NOMO-1 (cell line): ENCODE data around the gene PLA2G4E.

ENCODE experiments used
- DNase-seq, 2 experiments: peaks; one replicate each; lab custom pipeline; 2025; ENCODE audit not compliant: unreplicated experiment in 2 of 2; lab: John Stamatoyannopoulos, UW

The PLA2G4E gene

GRCh38 chr15:41981371-41982132, 39.3 kb downstream of the PLA2G4E start:
- no peak for DNase-seq

- DNase-seq = no peak
These were observed 40.1 kb downstream of the PLA2G4E start for GRCh38 chr15:41980654-41981323.

- no peak for DNase-seq
These were observed 41.2 kb downstream of the PLA2G4E start for GRCh38 chr15:41979493-41980266.

GRCh38 chr15:41978534-41978933, 42.3 kb downstream of the PLA2G4E start:
- DNase-seq = no peak

- DNase-seq = no peak
These were observed 43.0 kb downstream of the PLA2G4E start for GRCh38 chr15:41977757-41978383.

- DNase-seq = peak in 1 of 2 experiments; percentile 36
These were observed 45.2 kb downstream of the PLA2G4E start for GRCh38 chr15:41975669-41976068.

GRCh38 chr15:41974041-41974440, 46.8 kb downstream of the PLA2G4E start:
- DNase-seq = no peak

GRCh38 chr15:41972253-41973242, 48.3 kb downstream of the PLA2G4E start, which contains the start of gene EHD4:
EHD4 (minus strand) TSS chr15:41972557; CDS start chr15:41972494, 63 bp downstream.
- peak; percentile 97 to 99 for DNase-seq

- no peak for DNase-seq
These were observed 49.0 kb downstream of the PLA2G4E start for GRCh38 chr15:41971895-41972252.

- peak; percentile 54 to 58 for DNase-seq
These were observed 49.5 kb downstream of the PLA2G4E start for GRCh38 chr15:41971089-41971894.

GRCh38 chr15:41970456-41970855, 50.4 kb downstream of the PLA2G4E start:
- DNase-seq = no peak

- DNase-seq = no peak
These were observed 50.9 kb downstream of the PLA2G4E start for GRCh38 chr15:41969851-41970431.

GRCh38 chr15:41968701-41969100, 52.1 kb downstream of the PLA2G4E start:
- DNase-seq = peak in 1 of 2 experiments; percentile 55

GRCh38 chr15:41967506-41968206, 53.2 kb downstream of the PLA2G4E start:
- peak; percentile 77 to 91 for DNase-seq

GRCh38 chr15:41966920-41967465, 53.8 kb downstream of the PLA2G4E start:
- DNase-seq = no peak

- DNase-seq = no peak
These were observed 54.4 kb downstream of the PLA2G4E start for GRCh38 chr15:41966414-41966812.
